Measurements from ENCODE around the gene LOXHD1. TPM values are rescaled to one million over a fixed set of nuclear protein-coding genes. Genes with fewer than 3 reads are reported as not detected.

The LOXHD1 gene
- total RNA-seq, 2 experiments from 2014 or later = 0.05 TPM; not detected in 1

GRCh38 chr18:46566111-46566510 lies 90.9 kb downstream of the LOXHD1 start:
- H3K36me3 Mint-ChIP-seq (ENCODE audit: low read depth) = no peaks in the 10 kb centered on the region
- intact Hi-C loops (cut with micrococcal nuclease) = no loop called here
- no peaks in the 10 kb centered on the region for H3K9me3 Mint-ChIP-seq
- H3K4me3 Mint-ChIP-seq = no peak overlapping the region
- no peak overlapping the region for H3K27ac Mint-ChIP-seq
- DNase-seq = no peak
- H3K4me1 Mint-ChIP-seq (ENCODE audit: low read depth) = no peaks in the 10 kb centered on the region
- CTCF ChIA-PET = no interaction called here
- no peaks in the 10 kb centered on the region for H3K27me3 Mint-ChIP-seq (ENCODE audit: low read depth)

GRCh38 chr18:46565256-46565655 lies 91.8 kb downstream of the LOXHD1 start:
- Mint-ChIP-seq H3K4me1 (ENCODE audit: low read depth) (no peaks in the 10 kb centered on the region), H3K27ac (no peak overlapping the region)
- intact Hi-C loops (cut with micrococcal nuclease) = no loop called here

GRCh38 chr18:46563317-46563716 lies 93.7 kb downstream of the LOXHD1 start:
- Mint-ChIP-seq H3K27me3 (ENCODE audit: low read depth) (no peaks in the 10 kb centered on the region), H3K4me3 (no peak overlapping the region), H3K9me3 (no peaks in the 10 kb centered on the region), H3K36me3 (ENCODE audit: low read depth) (no peaks in the 10 kb centered on the region), H3K4me1 (ENCODE audit: low read depth) (no peaks in the 10 kb centered on the region), H3K27ac (no peak overlapping the region)
- CTCF ChIA-PET = no interaction called here
- DNase-seq = no peak
- intact Hi-C loops (cut with micrococcal nuclease) = no loop called here

More at GRCh38 chr18:46565256-46565655, 91.8 kb downstream of the LOXHD1 start:
- Mint-ChIP-seq H3K36me3 (ENCODE audit: low read depth) (no peaks in the 10 kb centered on the region), H3K27me3 (ENCODE audit: low read depth) (no peaks in the 10 kb centered on the region), H3K9me3 (no peaks in the 10 kb centered on the region), H3K4me3 (no peak overlapping the region)
- CTCF ChIA-PET = no interaction called here
- DNase-seq = no peak

- H3K9me3 Mint-ChIP-seq = no peaks in the 10 kb centered on the region
- CTCF ChIA-PET = no interaction called here
- H3K4me1 Mint-ChIP-seq (ENCODE audit: low read depth) = no peaks in the 10 kb centered on the region
- intact Hi-C loops (cut with micrococcal nuclease) = no loop called here
- H3K36me3 Mint-ChIP-seq (ENCODE audit: low read depth) = no peaks in the 10 kb centered on the region
- H3K4me3 Mint-ChIP-seq = no peak overlapping the region
- H3K27me3 Mint-ChIP-seq (ENCODE audit: low read depth) = no peaks in the 10 kb centered on the region
- no peak overlapping the region for H3K27ac Mint-ChIP-seq
- DNase-seq = no peak
These were observed 94.3 kb downstream of the LOXHD1 start for GRCh38 chr18:46562674-46563192.

- H3K4me3 Mint-ChIP-seq = no peak overlapping the region
- intact Hi-C loops (cut with micrococcal nuclease) = no loop called here
- H3K27me3 Mint-ChIP-seq (ENCODE audit: low read depth) = no peaks in the 10 kb centered on the region
- DNase-seq = no peak
- no peak overlapping the region for H3K27ac Mint-ChIP-seq
- H3K4me1 Mint-ChIP-seq (ENCODE audit: low read depth) = no peaks in the 10 kb centered on the region
- H3K36me3 Mint-ChIP-seq (ENCODE audit: low read depth) = no peaks in the 10 kb centered on the region
- no peaks in the 10 kb centered on the region for H3K9me3 Mint-ChIP-seq
- CTCF ChIA-PET = interaction anchor here (1.1 kb wide), 1 partner anchor 63 kb away, joined by 3 read pairs; no protein-coding TSS in a partner anchor
These were observed 96.4 kb downstream of the LOXHD1 start for GRCh38 chr18:46560671-46561045.

GRCh38 chr18:46559946-46560670 lies 96.9 kb downstream of the LOXHD1 start:
- H3K27me3 Mint-ChIP-seq (ENCODE audit: low read depth) = no peaks in the 10 kb centered on the region
- no peak overlapping the region for H3K4me3 Mint-ChIP-seq
- no peaks in the 10 kb centered on the region for H3K36me3 Mint-ChIP-seq (ENCODE audit: low read depth)
- CTCF ChIA-PET = interaction anchor here (1.1 kb wide), 1 partner anchor 63 kb away, joined by 3 read pairs; no protein-coding TSS in a partner anchor
- no peaks in the 10 kb centered on the region for H3K4me1 Mint-ChIP-seq (ENCODE audit: low read depth)
- no peak for DNase-seq
- H3K9me3 Mint-ChIP-seq = no peaks in the 10 kb centered on the region
- intact Hi-C loops (cut with micrococcal nuclease) = no loop called here
- no peak overlapping the region for H3K27ac Mint-ChIP-seq

GRCh38 chr18:46559296-46559695 lies 97.7 kb downstream of the LOXHD1 start:
- intact Hi-C loops (cut with micrococcal nuclease) = no loop called here
- no peaks in the 10 kb centered on the region for H3K4me1 Mint-ChIP-seq (ENCODE audit: low read depth)
- no peak for DNase-seq

GRCh38 chr18:46556590-46557206 lies 100.3 kb downstream of the LOXHD1 start:
- CTCF ChIA-PET = interaction anchor here (1.0 to 3.3 kb wide), 2 partner anchors 67 to 101 kb away, joined by 3 to 20 read pairs; partner anchors contain the start of gene LOXHD1
- Mint-ChIP-seq H3K4me1 (ENCODE audit: low read depth) (no peaks in the 10 kb centered on the region), H3K4me3 (no peak overlapping the region), H3K27me3 (ENCODE audit: low read depth) (no peaks in the 10 kb centered on the region), H3K9me3 (no peaks in the 10 kb centered on the region), H3K27ac (no peak overlapping the region), H3K36me3 (ENCODE audit: low read depth) (no peaks in the 10 kb centered on the region)
- intact Hi-C loops (cut with micrococcal nuclease) = no loop called here
- DNase-seq = no peak

More at GRCh38 chr18:46559296-46559695, 97.7 kb downstream of the LOXHD1 start:
- no peak overlapping the region for H3K27ac Mint-ChIP-seq
- no peaks in the 10 kb centered on the region for H3K36me3 Mint-ChIP-seq (ENCODE audit: low read depth)
- no peak overlapping the region for H3K4me3 Mint-ChIP-seq
- no peaks in the 10 kb centered on the region for H3K27me3 Mint-ChIP-seq (ENCODE audit: low read depth)
- CTCF ChIA-PET = no interaction called here
- no peaks in the 10 kb centered on the region for H3K9me3 Mint-ChIP-seq

- Mint-ChIP-seq H3K36me3 (ENCODE audit: low read depth) (no peaks in the 10 kb centered on the region), H3K4me3 (no peak overlapping the region), H3K27me3 (ENCODE audit: low read depth) (no peaks in the 10 kb centered on the region), H3K9me3 (no peaks in the 10 kb centered on the region), H3K4me1 (ENCODE audit: low read depth) (no peaks in the 10 kb centered on the region), H3K27ac (no peak overlapping the region)
- CTCF ChIA-PET = interaction anchor here (1.0 to 3.3 kb wide), 2 partner anchors 68 to 102 kb away, joined by 3 to 20 read pairs; partner anchors contain the start of gene LOXHD1
- intact Hi-C loops (cut with micrococcal nuclease) = loop anchor here (1.0 kb wide), 1 partner anchor 103 kb away; no protein-coding TSS in a partner anchor
- DNase-seq = peak; percentile 16
These were observed 101.3 kb downstream of the LOXHD1 start for GRCh38 chr18:46555724-46556123.

- H3K27me3 Mint-ChIP-seq (ENCODE audit: low read depth) = no peaks in the 10 kb centered on the region
- no peaks in the 10 kb centered on the region for H3K4me1 Mint-ChIP-seq (ENCODE audit: low read depth)
- CTCF ChIA-PET = interaction anchor here (3.3 kb wide), 1 partner anchor 102 kb away, joined by 20 read pairs; the partner anchor contains the start of gene LOXHD1
- intact Hi-C loops (cut with micrococcal nuclease) = loop anchor here (1.0 kb wide), 1 partner anchor 103 kb away; no protein-coding TSS in a partner anchor
- no peak overlapping the region for H3K4me3 Mint-ChIP-seq
- DNase-seq = no peak
- no peaks in the 10 kb centered on the region for H3K36me3 Mint-ChIP-seq (ENCODE audit: low read depth)
- H3K27ac Mint-ChIP-seq = no peak overlapping the region
- H3K9me3 Mint-ChIP-seq = no peaks in the 10 kb centered on the region
These were observed 101.8 kb downstream of the LOXHD1 start for GRCh38 chr18:46555213-46555612.

GRCh38 chr18:46554406-46555080 lies 102.5 kb downstream of the LOXHD1 start:
- no peak overlapping the region for H3K4me3 Mint-ChIP-seq
- no peaks in the 10 kb centered on the region for H3K9me3 Mint-ChIP-seq
- CTCF ChIA-PET = interaction anchor here (0.7 to 3.3 kb wide), 2 partner anchors 87 to 103 kb away, joined by 3 to 20 read pairs; partner anchors contain the start of gene LOXHD1
- intact Hi-C loops (cut with micrococcal nuclease) = loop anchor here (1.0 kb wide), 1 partner anchor 104 kb away; no protein-coding TSS in a partner anchor
- H3K27me3 Mint-ChIP-seq (ENCODE audit: low read depth) = no peaks in the 10 kb centered on the region
- no peaks in the 10 kb centered on the region for H3K4me1 Mint-ChIP-seq (ENCODE audit: low read depth)
- no peak for DNase-seq
- no peak overlapping the region for H3K27ac Mint-ChIP-seq
- H3K36me3 Mint-ChIP-seq (ENCODE audit: low read depth) = no peaks in the 10 kb centered on the region

- Mint-ChIP-seq H3K4me1 (ENCODE audit: low read depth) (no peaks in the 10 kb centered on the region), H3K9me3 (peaks cover 2% of the 10 kb centered on the region), H3K36me3 (ENCODE audit: low read depth) (no peaks in the 10 kb centered on the region), H3K27me3 (ENCODE audit: low read depth) (no peaks in the 10 kb centered on the region), H3K27ac (no peak overlapping the region), H3K4me3 (no peak overlapping the region)
- intact Hi-C loops (cut with micrococcal nuclease) = no loop called here
- CTCF ChIA-PET = no interaction called here
- DNase-seq = no peak
These were observed 106.4 kb downstream of the LOXHD1 start for GRCh38 chr18:46550609-46551008.

Measured in activated naive CD4-positive, alpha-beta T cell treated with anti-CD3 and anti-CD28 coated beads for 36 hours (primary cell).